Pancreas (tissue), 10 donors: ENCODE measurements around the gene TRIOBP. TPM values are rescaled to one million over a fixed set of nuclear protein-coding genes. Genes with fewer than 3 reads are reported as not detected.

ENCODE experiments used
- ATAC-seq, 4 donors: fragments of 200-7000 bp; cut with Tn5 transposase; one replicate each; pipeline versions ENCODE4 v1.8.0 to v1.9.1; 2020; ENCODE audit warnings: mild to moderate bottlenecking in 4 of 4, moderate library complexity in 4 of 4
- DNase-seq, 6 donors: peaks; one replicate each; pipeline ENCODE4 v3.0.0-alpha.2; 2020
- FAIRE-seq: peaks from 2 replicates; lab custom pipeline; 2012; peaks lifted over from hg19 to GRCh38; lab: Jason Lieb, UNC
- H3K27ac ChIP-seq, 4 donors: fragments of 200-600 bp; sonication (generic); 1 replicate in 3 of 4; 2 replicates in 1 of 4; pipeline versions ENCODE4 v1.5.0 to v1.8.0; 2020
- H3K27me3 ChIP-seq, 4 donors: fragments of 200-600 bp; one replicate each; pipeline ENCODE4 v1.8.0; 2021
- H3K36me3 ChIP-seq, 3 donors: fragments of 200-600 bp; sonication (generic) in 1 of 3; one replicate each; pipeline versions ENCODE4 v1.5.0 to v1.8.0; 2020 to 2021
- H3K4me1 ChIP-seq, 3 donors: fragments of 200-600 bp; one replicate each; pipeline ENCODE4 v1.8.0; 2021
- H3K4me3 ChIP-seq, 4 donors: fragments of 200-600 bp; sonication (generic) in 2 of 4; one replicate each; pipeline versions ENCODE4 v1.5.0 to v1.8.0; 2020 to 2021
- H3K9me3 ChIP-seq, 4 donors: fragments of 200-600 bp; one replicate each; pipeline ENCODE4 v1.8.0; 2021
- CTCF ChIP-seq, 4 donors: fragments of 200-600 bp; sonication (generic) in 3 of 4; IDR thresholded peaks; one replicate each; pipeline versions ENCODE4 v1.5.0 to v1.8.0; 2021; ENCODE audit warnings: antibody characterized with exemption in 4 of 4
- WGBS, 2 donors: extraction: QIAGEN DNeasy Blood & Tissue Kit; methylation state at CpG; one replicate each; pipeline ENCODE4 v1.1.7; 2013; 5-methylcytosine and 5-hydroxymethylcytosine counted together
- intact Hi-C, 3 donors: fragments of 100-400 bp; cut with DNase I; formaldehyde crosslinking; loops; one replicate each; pipeline versions ENCODE4 v1.11.1 to v1.14.2; 2022
- polyA plus RNA-seq, 2 donors: library from polyadenylated mRNA; stranded (reverse); fragments of 200-250 nt; gene quantifications; one replicate each; pipeline ENCODE4 v1.2.3, GENCODE V29; 2013
- total RNA-seq, 6 donors: library from RNA; stranded (reverse); fragmentation: NEBNext Ultra II Directional in 4 of 6; extraction: Animal tissue kit (Norgen Biotek cat#: 25700) in 4 of 6; gene quantifications; one replicate each; pipeline versions ENCODE4 v1.2.1 to v1.2.4, GENCODE V29; 2021 to 2023
- donor health status: healthy with polysubstance abuse.
- donor health status: DM: no; HTN: no; CAD: no; lungs with moderate emphysema.
- donor health status: DM: no; HTN: no; CAD: no.
- donor health status: control.
- donor health status: control.
- donor health status: Bipolar disorder and iron deficiency.
- donor health status: DM: yes; HTN: yes; CAD: no.
- donor health status: DM: no; HTN: no; CAD: no.
- donor health status: DM: no; HTN: no; CAD: no.
- donor health status: DM: yes; HTN: yes; CAD: no.

TRIOBP gene
- total and polyA plus RNA-seq, 8 donors = 17.4 to 36.6 (median 24.1) TPM

- no peaks in the 10 kb centered on the region for H3K36me3 ChIP-seq
- peak in 1 of 6 donors; percentile 33 for DNase-seq
- H3K9me3 ChIP-seq = no peaks in the 10 kb centered on the region
- H3K27ac ChIP-seq = no peak overlapping the region
- WGBS, 2 donors = 67 to 68% methylated on average over 18 of the region's 18 CpGs
- TF ChIP-seq CTCF (IDR thresholded peaks at IDR 0.05) = no peak
- H3K4me3 ChIP-seq = no peak overlapping the region
- no peaks in the 10 kb centered on the region for H3K27me3 ChIP-seq
- peaks cover 0 to 29% (median 14%) of the 10 kb centered on the region in 3 donors for H3K4me1 ChIP-seq
- intact Hi-C loops = no loop called here
- no peak for FAIRE-seq
- no peak for ATAC-seq
Measured at GRCh38 chr22:37678372-37678771, 18.5 kb upstream of the TRIOBP start.

GRCh38 chr22:37679670-37680069 is 17.2 kb upstream of the TRIOBP start:
- intact Hi-C loops = loop anchor here in 1 of 3 donors (5.0 to 10.0 kb wide), 2 partner anchors 37 to 135 kb away; no protein-coding TSS in a partner anchor
- DNase-seq (no peak), FAIRE-seq (no peak), ATAC-seq (no peak)
- WGBS, 2 donors = 86 to 87% methylated on average over 8 of the region's 8 CpGs
- H3K9me3 ChIP-seq = no peaks in the 10 kb centered on the region
- H3K4me3 ChIP-seq = no peak overlapping the region
- H3K27me3 ChIP-seq = no peaks in the 10 kb centered on the region
- H3K36me3 ChIP-seq = no peaks in the 10 kb centered on the region
- no peak overlapping the region for H3K27ac ChIP-seq
- peaks cover 0 to 24% (median 11%) of the 10 kb centered on the region in 3 donors for H3K4me1 ChIP-seq
- TF ChIP-seq CTCF (IDR thresholded peaks at IDR 0.05) = no peak

GRCh38 chr22:37680191-37680851 is 16.5 kb upstream of the TRIOBP start:
- no peak overlapping the region for H3K27ac ChIP-seq
- WGBS, 2 donors = 72 to 80% methylated on average over 7 of the region's 7 CpGs
- intact Hi-C loops = loop anchor here in 1 of 3 donors (5.0 to 10.0 kb wide), 2 partner anchors 38 to 136 kb away; no protein-coding TSS in a partner anchor
- ATAC-seq = no peak
- TF ChIP-seq CTCF (IDR thresholded peaks at IDR 0.05) = no peak
- peaks cover 0 to 18% (median 6%) of the 10 kb centered on the region in 3 donors for H3K4me1 ChIP-seq
- DNase-seq = no peak
- H3K27me3 ChIP-seq = no peaks in the 10 kb centered on the region
- no peaks in the 10 kb centered on the region for H3K9me3 ChIP-seq
- H3K36me3 ChIP-seq = no peaks in the 10 kb centered on the region
- no peak overlapping the region for H3K4me3 ChIP-seq
- no peak for FAIRE-seq

- Histone ChIP-seq H3K27ac (no peak overlapping the region), H3K27me3 (no peaks in the 10 kb centered on the region), H3K4me3 (no peak overlapping the region), H3K4me1 (peaks cover 0 to 12% (median 6%) of the 10 kb centered on the region in 3 donors), H3K9me3 (no peaks in the 10 kb centered on the region), H3K36me3 (no peaks in the 10 kb centered on the region)
- no peak for ATAC-seq
- WGBS, 2 donors = 41 to 57% methylated on average over 2 of the region's 2 CpGs
- DNase-seq = no peak
- no peak for FAIRE-seq
- no peak for TF ChIP-seq CTCF (IDR thresholded peaks at IDR 0.05)
- intact Hi-C loops = loop anchor here in 1 of 3 donors (5.0 to 10.0 kb wide), 2 partner anchors 39 to 136 kb away; no protein-coding TSS in a partner anchor
Measured at GRCh38 chr22:37681001-37681424, 15.8 kb upstream of the TRIOBP start.
